GM21360 (cell line): ENCODE data around the gene COMMD4.
"Not testable (repeated sequence)": the region's sequence is repeated elsewhere in the genome, so short reads cannot be mapped to it uniquely, and the experiment has no call there.

Source experiments
- ATAC-seq: cut with Tn5 transposase; IDR thresholded peaks from one replicate; pipeline ENCODE4 v1.9.1; 2021; ENCODE audit warnings: mild to moderate bottlenecking, moderate library complexity; ENCODE audit not compliant: unreplicated experiment

The COMMD4 gene

GRCh38 chr15:75335705-75336355 is at the start of gene COMMD4:
COMMD4 (plus strand) TSS chr15:75336063; CDS start chr15:75336090, 27 bp downstream.
- no peak for ATAC-seq

GRCh38 chr15:75293660-75294059 is 42.2 kb upstream of the COMMD4 start:
- ATAC-seq = not testable (repeated sequence)

- not testable (repeated sequence) for ATAC-seq
These were observed 37.1 kb upstream of the COMMD4 start for GRCh38 chr15:75298541-75299310.

GRCh38 chr15:75299311-75299688 is 36.6 kb upstream of the COMMD4 start:
- ATAC-seq = not testable (repeated sequence)

- not testable (repeated sequence) for ATAC-seq
These were observed 35.8 kb upstream of the COMMD4 start for GRCh38 chr15:75300026-75300425.

GRCh38 chr15:75302318-75302717 is 33.5 kb upstream of the COMMD4 start:
- ATAC-seq = no peak

GRCh38 chr15:75302753-75303152 is 33.1 kb upstream of the COMMD4 start:
- not testable (repeated sequence) for ATAC-seq

- no peak for ATAC-seq
These were observed 29.7 kb upstream of the COMMD4 start for GRCh38 chr15:75306188-75306587.

- no peak for ATAC-seq
These were observed 28.0 kb upstream of the COMMD4 start for GRCh38 chr15:75307778-75308390.

- ATAC-seq = no peak
These were observed 26.2 kb upstream of the COMMD4 start for GRCh38 chr15:75309711-75310110.

GRCh38 chr15:75312548-75312947 is 23.3 kb upstream of the COMMD4 start:
- not testable (repeated sequence) for ATAC-seq

- no peak for ATAC-seq
These were observed 22.6 kb upstream of the COMMD4 start for GRCh38 chr15:75313116-75313845.

GRCh38 chr15:75314552-75315290 is 21.1 kb upstream of the COMMD4 start:
- ATAC-seq = no peak

GRCh38 chr15:75319231-75319897 is 16.5 kb upstream of the COMMD4 start:
- not testable (repeated sequence) for ATAC-seq

- ATAC-seq = no peak
These were observed 14.2 kb upstream of the COMMD4 start for GRCh38 chr15:75321711-75322110.

GRCh38 chr15:75325922-75326321 is 9.9 kb upstream of the COMMD4 start:
- ATAC-seq = no peak

- ATAC-seq = no peak
These were observed 8.9 kb upstream of the COMMD4 start for GRCh38 chr15:75327005-75327404.

- ATAC-seq = no peak
These were observed 8.4 kb upstream of the COMMD4 start for GRCh38 chr15:75327491-75327890.

- no peak for ATAC-seq
These were observed 7.2 kb upstream of the COMMD4 start for GRCh38 chr15:75328493-75329314.
